HepG2 (cell line): ENCODE results near the gene MRPL30. TPM values are rescaled to one million over a fixed set of nuclear protein-coding genes. Genes with fewer than 3 reads are reported as not detected.

Experiments used
- ATF5 ChIP-seq: sonication (generic); formaldehyde crosslinking; IDR thresholded peaks from 2 replicates; pipeline ENCODE4 v1.4.0; 2020; ENCODE audit warnings: mild to moderate bottlenecking, low read depth, missing genetic modification reagents
- ELK4 ChIP-seq: sonication (generic); formaldehyde crosslinking; IDR thresholded peaks from 2 replicates; pipeline ENCODE4 v1.9.0; 2021; ENCODE audit warnings: missing genetic modification reagents, borderline replicate concordance
- IRF9 ChIP-seq: sonication (generic); formaldehyde crosslinking; IDR thresholded peaks from 2 replicates; pipeline ENCODE4 v1.8.0; 2022; ENCODE audit warnings: missing genetic modification reagents, mild to moderate bottlenecking, borderline replicate concordance
- SIN3A ChIP-seq: IDR thresholded peaks from 2 replicates; pipeline ENCODE4 v1.6.1; 2011; ENCODE audit warnings: low read depth, mild to moderate bottlenecking, control low read depth, low read length, borderline replicate concordance
- SNRNP70 ChIP-seq: fragments of 200-400 bp; formaldehyde crosslinking; IDR thresholded peaks from 2 replicates; pipeline ENCODE4 v1.6.1; 2017; ENCODE audit warnings: mild to moderate bottlenecking, low read depth, low read length, moderate library complexity
- TAF1 ChIP-seq: sonication (generic); formaldehyde crosslinking; IDR thresholded peaks from 2 replicates; pipeline ENCODE4 v1.4.0; 2020; ENCODE audit warnings: missing genetic modification reagents
- ZBTB4 ChIP-seq: sonication (generic); formaldehyde crosslinking; IDR thresholded peaks from 2 replicates; pipeline ENCODE4 v1.4.0; 2020; ENCODE audit warnings: missing genetic modification reagents, mild to moderate bottlenecking, borderline replicate concordance
- ZFP62 ChIP-seq: sonication (generic); formaldehyde crosslinking; IDR thresholded peaks from 2 replicates; pipeline ENCODE4 v1.4.0; 2020; ENCODE audit warnings: missing genetic modification reagents
- ZNF275 ChIP-seq: sonication (generic); formaldehyde crosslinking; IDR thresholded peaks from 2 replicates; pipeline ENCODE4 v1.8.0; 2022; ENCODE audit warnings: missing genetic modification reagents, mild to moderate bottlenecking, inconsistent platforms, borderline replicate concordance
- ZNF749 ChIP-seq: sonication (generic); formaldehyde crosslinking; IDR thresholded peaks from 2 replicates; pipeline ENCODE4 v1.8.0; 2022; ENCODE audit warnings: mild to moderate bottlenecking, missing genetic modification reagents, moderate library complexity, borderline replicate concordance
- ZNF816 ChIP-seq: sonication (generic); formaldehyde crosslinking; IDR thresholded peaks from 2 replicates; pipeline ENCODE4 v1.8.0; 2022; ENCODE audit warnings: missing genetic modification reagents, mild to moderate bottlenecking, borderline replicate concordance
- ZNF891 ChIP-seq: sonication (generic); formaldehyde crosslinking; IDR thresholded peaks from 2 replicates; pipeline ENCODE4 v1.5.0; 2020; ENCODE audit warnings: mild to moderate bottlenecking, missing genetic modification reagents
- polyA plus RNA-seq, 8 experiments: library from polyadenylated mRNA; depleted of rRNA in 3 of 8; stranded (reverse) in 7 of 8; unstranded in 1 of 8; fragments of >200 nt; fragmentation: Illumina TruSeq in 4 of 8; extraction: Trizol in 4 of 8; gene quantifications; 2 replicates each; pipeline versions ENCODE4 v1.2.1 to v1.2.3, GENCODE V29; 2011 to 2016; ENCODE audit warnings: low read depth in 4 of 8, missing spikeins in 1 of 8, mixed read lengths in 1 of 8; ENCODE audit not compliant: insufficient read depth in 1 of 8
- total RNA-seq, 5 experiments: library from RNA; depleted of rRNA; stranded (reverse); fragments of >200 nt; fragmentation: Illumina TruSeq; extraction: Trizol; gene quantifications; 2 replicates each; pipeline ENCODE4 v1.2.3, GENCODE V29; 2016; ENCODE audit warnings: low read depth in 1 of 5

The MRPL30 gene
- total and polyA plus RNA-seq, 2 of the 13 experiments (the other 11 are each of a cell fraction or from before 2014, with no cell fraction given) = 30.2 to 75.3 TPM

GRCh38 chr2:99140860-99141109, 40.2 kb upstream of the MRPL30 start (continued):
- TF ChIP-seq ZNF275 (CRISPR knock-in tag) (0 out of 2 replicates have a peak, but pooled peaks have one; percentile 54), ZNF749 (0 out of 2 replicates have a peak, but pooled peaks have one; percentile 80), ZNF816 (peak; percentile 65; the same call in 1 of the 2 replicates), SNRNP70 (no peak), ATF5 (peak; percentile 12; the same call in 1 of the 2 replicates), ELK4 (CRISPR knock-in tag) (0 out of 2 replicates have a peak, but pooled peaks have one; percentile 78), ZNF891 (CRISPR knock-in tag) (peak; percentile 96; the same call in 1 of the 2 replicates), TAF1 (peak; percentile 93), IRF9 (peak; percentile 90), ZFP62 (no peak), SIN3A (peak; percentile 94; the same call in 1 of the 2 replicates), ZBTB4 (CRISPR knock-in tag) (0 out of 2 replicates have a peak, but pooled peaks have one; percentile 3)
